BLaER1 (cell line): ENCODE measurements around the gene PLPP4.

Experiments
- H3K27ac ChIP-seq: shearing (Covaris generic); formaldehyde crosslinking; 2 replicates; pipeline ENCODE4 v1.8.1; 2022
- H3K27me3 ChIP-seq: shearing (Covaris generic); formaldehyde crosslinking; 2 replicates; pipeline ENCODE4 v1.8.1; 2022
- H3K36me3 ChIP-seq: shearing (Covaris generic); formaldehyde crosslinking; 2 replicates; pipeline ENCODE4 v1.8.1; 2022
- H3K4me1 ChIP-seq: shearing (Covaris generic); formaldehyde crosslinking; 2 replicates; pipeline ENCODE4 v1.8.1; 2022
- H3K4me2 ChIP-seq: shearing (Covaris generic); formaldehyde crosslinking; 2 replicates; pipeline ENCODE4 v1.8.1; 2022
- H3K4me3 ChIP-seq: shearing (Covaris generic); formaldehyde crosslinking; 2 replicates; pipeline ENCODE4 v1.8.1; 2022
- H3K9ac ChIP-seq: shearing (Covaris generic); formaldehyde crosslinking; 2 replicates; pipeline ENCODE4 v1.8.1; 2022
- H3K9me3 ChIP-seq: shearing (Covaris generic); formaldehyde crosslinking; 2 replicates; pipeline ENCODE4 v1.8.1; 2022
- H4K20me1 ChIP-seq: shearing (Covaris generic); formaldehyde crosslinking; 2 replicates; pipeline ENCODE4 v1.8.1; 2022
- Cebpa-rat ChIP-seq: shearing (Covaris generic); IDR thresholded peaks from 2 replicates; pipeline ENCODE4 v1.8.1; 2022

PLPP4 gene

GRCh38 chr10:120600871-120601649, 144.0 kb downstream of the PLPP4 start:
- H4K20me1 ChIP-seq: no peaks in the 10 kb centered on the region

DNA sequence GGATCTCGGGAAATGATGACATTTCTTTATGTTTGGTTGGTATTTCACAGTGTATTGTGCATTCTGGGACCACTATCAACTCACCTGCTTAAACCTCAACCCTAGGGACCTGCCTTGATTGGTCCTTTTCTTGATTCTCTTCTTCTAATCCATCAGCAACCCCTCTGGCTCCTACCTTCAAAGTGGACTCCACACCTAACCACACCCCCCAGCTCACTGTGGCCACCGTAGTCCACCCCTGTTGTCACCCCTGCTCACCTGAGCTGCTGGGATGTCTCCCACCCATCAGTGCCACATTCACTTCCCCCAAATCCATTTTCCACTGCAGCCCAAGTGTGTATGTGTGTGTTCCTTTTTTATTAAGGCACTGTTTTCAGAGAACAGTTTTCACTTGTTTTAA, 145.0 kb downstream of the PLPP4 start:
- no peak for TF ChIP-seq Cebpa-rat
- Histone ChIP-seq H3K9me3 (no peaks in the 10 kb centered on the region), H3K27ac (no peak overlapping the region), H3K4me2 (no peak overlapping the region), H4K20me1 (no peaks in the 10 kb centered on the region), H3K9ac (no peak overlapping the region), H3K27me3 (no peaks in the 10 kb centered on the region), H3K4me1 (no peaks in the 10 kb centered on the region), H3K36me3 (no peaks in the 10 kb centered on the region), H3K4me3 (no peak overlapping the region)

More at GRCh38 chr10:120600871-120601649, 144.0 kb downstream of the PLPP4 start:
- H3K4me3 ChIP-seq: no peak overlapping the region
- no peaks in the 10 kb centered on the region for H3K9me3 ChIP-seq
- H3K27ac ChIP-seq: no peak overlapping the region
- H3K4me2 ChIP-seq: no peak overlapping the region
- no peaks in the 10 kb centered on the region for H3K4me1 ChIP-seq
- H3K9ac ChIP-seq: no peak overlapping the region
- no peak for TF ChIP-seq Cebpa-rat
- no peaks in the 10 kb centered on the region for H3K27me3 ChIP-seq
- no peaks in the 10 kb centered on the region for H3K36me3 ChIP-seq

DNA sequence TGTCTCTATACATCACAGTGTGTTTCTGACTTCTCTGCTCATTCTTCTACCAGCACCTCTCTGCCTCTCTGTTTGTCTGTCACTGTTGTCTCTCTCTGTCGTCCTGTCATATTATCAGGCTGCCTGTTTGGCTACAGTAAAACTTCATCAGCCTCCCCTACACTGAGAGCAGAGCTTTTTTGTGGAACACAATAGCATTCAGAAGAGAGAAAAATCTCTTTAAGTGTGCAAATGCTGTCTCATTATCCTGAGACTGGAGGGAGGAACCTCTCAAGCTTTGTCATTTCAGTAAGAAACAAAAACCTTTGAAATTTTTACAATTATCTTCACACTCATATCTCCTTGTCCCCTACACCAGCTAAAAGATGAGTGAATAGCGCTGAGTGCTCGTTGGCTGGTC, 148.4 kb downstream of the PLPP4 start:
- H4K20me1 ChIP-seq: no peaks in the 10 kb centered on the region
- no peak overlapping the region for H3K9ac ChIP-seq
- no peak for TF ChIP-seq Cebpa-rat
- no peak overlapping the region for H3K4me3 ChIP-seq
- no peaks in the 10 kb centered on the region for H3K4me1 ChIP-seq
- no peaks in the 10 kb centered on the region for H3K9me3 ChIP-seq
- no peak overlapping the region for H3K27ac ChIP-seq
- no peaks in the 10 kb centered on the region for H3K27me3 ChIP-seq
- no peak overlapping the region for H3K4me2 ChIP-seq
- no peaks in the 10 kb centered on the region for H3K36me3 ChIP-seq

DNA sequence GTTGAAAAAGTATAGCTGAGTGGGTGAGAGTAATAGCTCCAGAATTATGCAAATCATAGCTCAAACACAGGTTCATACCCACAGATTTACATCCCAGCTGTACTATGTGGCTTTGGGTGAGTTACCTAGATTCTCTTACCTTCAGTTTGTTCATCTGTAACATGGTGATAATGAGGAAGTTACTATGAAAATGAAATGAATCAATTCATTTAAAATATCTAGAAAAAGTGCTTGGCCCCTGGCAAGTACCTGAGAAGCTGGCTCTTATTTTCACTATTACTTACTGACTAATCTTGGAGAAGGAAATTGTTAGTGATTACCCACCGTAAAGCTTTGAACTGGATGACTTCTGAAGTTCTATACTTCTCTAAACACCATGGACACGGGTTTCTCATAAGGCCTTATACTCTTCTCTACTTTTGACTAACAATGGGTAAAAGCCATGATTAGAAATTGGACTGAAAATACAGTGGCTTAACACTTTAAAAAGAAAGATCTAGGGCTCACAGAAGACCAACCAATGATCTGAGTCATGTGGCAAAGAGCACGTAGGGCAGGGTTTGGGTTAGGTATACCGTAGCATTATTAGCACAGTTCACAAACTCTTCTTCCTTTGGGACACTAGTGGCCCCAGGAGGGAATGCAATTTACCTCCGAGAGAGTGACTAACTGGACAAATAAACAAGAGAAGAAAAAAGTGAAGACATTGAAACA, 149.2 kb downstream of the PLPP4 start:
- Histone ChIP-seq H3K4me2 (no peak overlapping the region), H3K4me1 (no peaks in the 10 kb centered on the region), H3K27me3 (no peaks in the 10 kb centered on the region), H3K9me3 (no peaks in the 10 kb centered on the region), H3K9ac (no peak overlapping the region), H4K20me1 (no peaks in the 10 kb centered on the region), H3K36me3 (no peaks in the 10 kb centered on the region), H3K27ac (no peak overlapping the region), H3K4me3 (no peak overlapping the region)
- no peak for TF ChIP-seq Cebpa-rat

- no peaks in the 10 kb centered on the region for H3K4me1 ChIP-seq
- no peak for TF ChIP-seq Cebpa-rat
- H3K36me3 ChIP-seq: no peaks in the 10 kb centered on the region
- H3K27ac ChIP-seq: no peak overlapping the region
- H3K9me3 ChIP-seq: no peaks in the 10 kb centered on the region
- no peak overlapping the region for H3K9ac ChIP-seq
- no peak overlapping the region for H3K4me3 ChIP-seq
- H3K4me2 ChIP-seq: no peak overlapping the region
- no peaks in the 10 kb centered on the region for H4K20me1 ChIP-seq
- H3K27me3 ChIP-seq: no peaks in the 10 kb centered on the region
These were observed 150.1 kb downstream of the PLPP4 start for GRCh38 chr10:120607016-120607709.

- Histone ChIP-seq H3K4me2 (no peak overlapping the region), H3K36me3 (no peaks in the 10 kb centered on the region)
These were observed 151.0 kb downstream of the PLPP4 start for GRCh38 chr10:120607710-120608703.

GRCh38 chr10:120609006-120609405, 152.0 kb downstream of the PLPP4 start:
- H3K9me3 ChIP-seq: no peaks in the 10 kb centered on the region
- H4K20me1 ChIP-seq: no peaks in the 10 kb centered on the region
- H3K4me1 ChIP-seq: no peaks in the 10 kb centered on the region
- H3K36me3 ChIP-seq: no peaks in the 10 kb centered on the region
- no peaks in the 10 kb centered on the region for H3K27me3 ChIP-seq
- H3K4me3 ChIP-seq: no peak overlapping the region
- H3K27ac ChIP-seq: no peak overlapping the region
- H3K4me2 ChIP-seq: no peak overlapping the region
- no peak overlapping the region for H3K9ac ChIP-seq
- TF ChIP-seq Cebpa-rat: no peak

More at GRCh38 chr10:120607710-120608703, 151.0 kb downstream of the PLPP4 start:
- no peaks in the 10 kb centered on the region for H3K9me3 ChIP-seq
- no peak overlapping the region for H3K27ac ChIP-seq
- no peaks in the 10 kb centered on the region for H3K27me3 ChIP-seq
- H3K4me1 ChIP-seq: no peaks in the 10 kb centered on the region
- TF ChIP-seq Cebpa-rat: no peak
- H4K20me1 ChIP-seq: no peaks in the 10 kb centered on the region
- no peak overlapping the region for H3K4me3 ChIP-seq
- no peak overlapping the region for H3K9ac ChIP-seq

- H3K27ac ChIP-seq: no peak overlapping the region
- TF ChIP-seq Cebpa-rat: no peak
- no peak overlapping the region for H3K9ac ChIP-seq
- no peaks in the 10 kb centered on the region for H3K36me3 ChIP-seq
- no peaks in the 10 kb centered on the region for H3K4me1 ChIP-seq
- H3K4me2 ChIP-seq: no peak overlapping the region
- H3K4me3 ChIP-seq: no peak overlapping the region
- no peaks in the 10 kb centered on the region for H3K9me3 ChIP-seq
- no peaks in the 10 kb centered on the region for H3K27me3 ChIP-seq
- no peaks in the 10 kb centered on the region for H4K20me1 ChIP-seq
These were observed 153.8 kb downstream of the PLPP4 start for GRCh38 chr10:120610791-120611190.

DNA sequence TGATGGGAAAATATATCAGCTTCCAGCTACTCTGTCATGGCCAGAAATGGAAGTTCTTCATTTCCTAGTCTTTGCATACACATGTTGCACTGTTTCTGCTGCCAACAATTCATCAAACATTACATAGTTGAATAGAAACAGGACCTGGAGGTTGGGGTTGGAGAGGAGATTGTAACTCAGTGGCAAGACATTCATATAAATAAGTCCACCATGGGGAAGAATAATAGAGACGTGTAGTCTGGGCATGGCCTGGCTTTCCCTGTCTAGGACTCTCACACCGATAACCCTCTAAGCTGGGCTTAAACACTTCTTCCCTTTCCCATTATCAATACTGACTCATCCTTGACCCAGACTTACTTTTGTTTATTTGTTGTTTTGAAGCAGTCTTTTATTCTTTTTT, 155.7 kb downstream of the PLPP4 start:
- H3K9me3 ChIP-seq: peaks cover 6% of the 10 kb centered on the region; the same call in 1 of the 2 replicates
- H3K9ac ChIP-seq: no peak overlapping the region
- no peak overlapping the region for H3K4me3 ChIP-seq
- no peaks in the 10 kb centered on the region for H3K27me3 ChIP-seq
- no peaks in the 10 kb centered on the region for H3K4me1 ChIP-seq
- no peaks in the 10 kb centered on the region for H4K20me1 ChIP-seq
- H3K4me2 ChIP-seq: no peak overlapping the region
- no peak for TF ChIP-seq Cebpa-rat
- H3K27ac ChIP-seq: no peak overlapping the region
- no peaks in the 10 kb centered on the region for H3K36me3 ChIP-seq
